HepG2 (cell line): ENCODE measurements around the gene TPGS1. TPM values are rescaled to one million over a fixed set of nuclear protein-coding genes. Genes with fewer than 3 reads are reported as not detected.

Source experiments
- AGO1 ChIP-seq: fragments of 200-400 bp; formaldehyde crosslinking; IDR thresholded peaks from 2 replicates; pipeline ENCODE4 v1.6.1; 2017; ENCODE audit warnings: mild to moderate bottlenecking, low read depth, low read length, moderate library complexity; ENCODE audit not compliant: poor library complexity, severe bottlenecking
- ETV6 ChIP-seq: sonication (generic); formaldehyde crosslinking; conservative IDR thresholded peaks from 2 replicates; pipeline ENCODE4 v1.4.0; 2020; ENCODE audit warnings: missing genetic modification reagents
- GFI1 ChIP-seq: sonication (generic); formaldehyde crosslinking; IDR thresholded peaks from 2 replicates; pipeline ENCODE4 v1.5.0; 2020; ENCODE audit warnings: missing genetic modification reagents, mild to moderate bottlenecking, borderline replicate concordance
- MTF1 ChIP-seq: sonication (generic); formaldehyde crosslinking; IDR thresholded peaks from 2 replicates; pipeline ENCODE4 v1.5.0; 2020; ENCODE audit warnings: missing genetic modification reagents
- NFE2 ChIP-seq: sonication (generic); formaldehyde crosslinking; IDR thresholded peaks from 2 replicates; pipeline ENCODE4 v1.4.0; 2020; ENCODE audit warnings: missing genetic modification reagents
- PITX1 ChIP-seq: sonication (generic); formaldehyde crosslinking; IDR thresholded peaks from 2 replicates; pipeline ENCODE4 v1.5.1; 2020; ENCODE audit warnings: mild to moderate bottlenecking, missing genetic modification reagents
- SIN3A ChIP-seq: IDR thresholded peaks from 2 replicates; pipeline ENCODE4 v1.6.1; 2011; ENCODE audit warnings: low read depth, mild to moderate bottlenecking, control low read depth, low read length, borderline replicate concordance
- SNRNP70 ChIP-seq: fragments of 200-400 bp; formaldehyde crosslinking; IDR thresholded peaks from 2 replicates; pipeline ENCODE4 v1.6.1; 2017; ENCODE audit warnings: mild to moderate bottlenecking, low read depth, low read length, moderate library complexity
- SP2 ChIP-seq: sonication (generic); formaldehyde crosslinking; IDR thresholded peaks from 2 replicates; pipeline ENCODE4 v1.5.1; 2020; ENCODE audit warnings: mild to moderate bottlenecking, missing genetic modification reagents
- SRSF1 ChIP-seq: fragments of 200-400 bp; formaldehyde crosslinking; optimal IDR thresholded peaks from 2 replicates; pipeline ENCODE3; 2017; ENCODE audit warnings: mild to moderate bottlenecking, low read depth, low read length, moderate library complexity
- ZBTB1 ChIP-seq: sonication (generic); formaldehyde crosslinking; IDR thresholded peaks from 2 replicates; pipeline ENCODE4 v1.4.0; 2020; ENCODE audit warnings: missing genetic modification reagents, borderline replicate concordance
- ZNF143 ChIP-seq: sonication (generic); formaldehyde crosslinking; IDR thresholded peaks from 2 replicates; pipeline ENCODE4 v1.4.0; 2020; ENCODE audit warnings: missing genetic modification reagents
- ZNF326 ChIP-seq: sonication (generic); formaldehyde crosslinking; IDR thresholded peaks from 2 replicates; pipeline ENCODE4 v1.4.0; 2020; ENCODE audit warnings: missing genetic modification reagents, borderline replicate concordance
- ZNF484 ChIP-seq: sonication (generic); formaldehyde crosslinking; IDR thresholded peaks from 2 replicates; pipeline ENCODE4 v1.5.1; 2020; ENCODE audit warnings: mild to moderate bottlenecking, low read depth, missing genetic modification reagents, borderline replicate concordance
- ZNF644 ChIP-seq: IDR thresholded peaks from 2 replicates; pipeline ENCODE4 v1.6.1; 2016; ENCODE audit warnings: low read depth
- ZNF660 ChIP-seq: sonication (generic); formaldehyde crosslinking; IDR thresholded peaks from 2 replicates; pipeline ENCODE4 v1.5.1; 2020; ENCODE audit warnings: mild to moderate bottlenecking, low read depth, missing genetic modification reagents, borderline replicate concordance
- ZNF775 ChIP-seq: sonication (generic); formaldehyde crosslinking; IDR thresholded peaks from 2 replicates; pipeline ENCODE4 v1.4.0; 2020; ENCODE audit warnings: missing genetic modification reagents, mild to moderate bottlenecking, moderate library complexity, borderline replicate concordance
- ZNF792 ChIP-seq: IDR thresholded peaks from 2 replicates; pipeline ENCODE4 v1.6.1; 2016
- ZNF879 ChIP-seq: sonication (generic); formaldehyde crosslinking; IDR thresholded peaks from 2 replicates; pipeline ENCODE4 v1.8.1; 2023; ENCODE audit warnings: missing genetic modification reagents
- polyA plus RNA-seq, 8 experiments: library from polyadenylated mRNA; depleted of rRNA in 3 of 8; stranded (reverse) in 7 of 8; unstranded in 1 of 8; fragments of >200 nt; fragmentation: Illumina TruSeq in 4 of 8; extraction: Trizol in 4 of 8; gene quantifications; 2 replicates each; pipeline versions ENCODE4 v1.2.1 to v1.2.3, GENCODE V29; 2011 to 2016; ENCODE audit warnings: low read depth in 4 of 8, missing spikeins in 1 of 8, mixed read lengths in 1 of 8; ENCODE audit not compliant: insufficient read depth in 1 of 8
- total RNA-seq, 5 experiments: library from RNA; depleted of rRNA; stranded (reverse); fragments of >200 nt; fragmentation: Illumina TruSeq; extraction: Trizol; gene quantifications; 2 replicates each; pipeline ENCODE4 v1.2.3, GENCODE V29; 2016; ENCODE audit warnings: low read depth in 1 of 5
- TF ChIP-seq, protein P1 (sequence below): sonication (generic); formaldehyde crosslinking; IDR thresholded peaks from 2 replicates; pipeline ENCODE4 v1.4.0; 2020; ENCODE audit warnings: mild to moderate bottlenecking, missing genetic modification reagents
- TF ChIP-seq, protein P2 (sequence below): sonication (generic); formaldehyde crosslinking; IDR thresholded peaks from 2 replicates; pipeline ENCODE4; 2020; ENCODE audit warnings: missing genetic modification reagents, mild to moderate bottlenecking, borderline replicate concordance
- TF ChIP-seq, protein P3 (sequence below): sonication (generic); formaldehyde crosslinking; IDR thresholded peaks from 2 replicates; pipeline ENCODE4 v1.5.1; 2020; ENCODE audit warnings: missing genetic modification reagents, mild to moderate bottlenecking, borderline replicate concordance
- TF ChIP-seq, protein P4 (sequence below): sonication (generic); formaldehyde crosslinking; IDR thresholded peaks from 2 replicates; pipeline ENCODE4 v1.5.0; 2020; ENCODE audit warnings: missing genetic modification reagents, mild to moderate bottlenecking, borderline replicate concordance
- TF ChIP-seq, protein P5 (sequence below): sonication (generic); formaldehyde crosslinking; IDR thresholded peaks from 2 replicates; pipeline ENCODE4 v1.8.1; 2023; ENCODE audit warnings: mild to moderate bottlenecking, missing genetic modification reagents, borderline replicate concordance

The TPGS1 gene
- total and polyA plus RNA-seq, 2 of the 13 experiments (the other 11 are each of a cell fraction or from before 2014, with no cell fraction given), result 1.1 to 6.2 TPM

DNA sequence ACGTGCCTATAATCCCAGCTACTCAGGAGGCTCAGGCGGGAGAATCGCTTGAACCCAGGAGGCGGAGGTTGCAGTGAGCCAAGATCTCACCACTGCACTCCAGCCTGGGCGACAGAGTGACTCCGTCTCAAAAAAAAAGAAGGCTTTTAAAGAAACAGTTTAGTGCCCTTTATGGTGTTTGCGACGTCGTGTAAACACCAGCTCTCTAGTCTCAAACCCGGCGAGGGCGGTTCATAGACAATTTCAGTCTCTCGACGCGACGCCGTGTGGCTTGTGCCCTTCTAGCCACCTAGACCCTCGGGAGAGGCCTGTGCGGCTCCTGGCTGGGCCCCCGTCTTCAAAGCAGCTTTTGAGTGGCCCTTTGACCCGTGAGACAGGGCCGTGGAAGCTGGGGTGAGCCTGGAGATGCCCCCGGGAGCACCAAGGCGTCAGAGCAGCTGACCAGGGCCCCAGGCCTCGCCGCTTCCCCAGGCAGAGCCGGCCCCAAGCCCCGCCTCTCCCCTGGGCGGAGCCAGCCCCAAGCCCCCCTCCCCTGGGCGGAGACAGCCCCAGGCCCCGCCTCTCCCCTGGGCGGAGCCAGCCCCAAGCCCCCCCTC is 16.1 kb upstream of the TPGS1 start (continued):
- TF ChIP-seq, protein P1, sequence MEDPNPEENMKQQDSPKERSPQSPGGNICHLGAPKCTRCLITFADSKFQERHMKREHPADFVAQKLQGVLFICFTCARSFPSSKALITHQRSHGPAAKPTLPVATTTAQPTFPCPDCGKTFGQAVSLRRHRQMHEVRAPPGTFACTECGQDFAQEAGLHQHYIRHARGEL, result no peak
- TF ChIP-seq AGO1 (no peak), SP2 (no peak), ZNF644 (no peak), ZNF484 (CRISPR knock-in tag) (no peak), ZNF879 (CRISPR knock-in tag) (no peak), GFI1 (CRISPR knock-in tag) (0 out of 2 replicates have a peak, but pooled peaks have one; percentile 22), ZNF326 (CRISPR knock-in tag) (no peak), SNRNP70 (no peak), ZNF143 (CRISPR knock-in tag) (no peak), MTF1 (CRISPR knock-in tag) (no peak), ZNF792 (CRISPR knock-in tag) (no peak), ZNF775 (no peak), ZNF660 (CRISPR knock-in tag) (no peak), PITX1 (CRISPR knock-in tag) (no peak), SIN3A (no peak), ZBTB1 (CRISPR knock-in tag) (no peak), NFE2 (CRISPR knock-in tag) (no peak), SRSF1 (no peak), ETV6 (CRISPR knock-in tag) (no peak)
- TF ChIP-seq, protein P2, sequence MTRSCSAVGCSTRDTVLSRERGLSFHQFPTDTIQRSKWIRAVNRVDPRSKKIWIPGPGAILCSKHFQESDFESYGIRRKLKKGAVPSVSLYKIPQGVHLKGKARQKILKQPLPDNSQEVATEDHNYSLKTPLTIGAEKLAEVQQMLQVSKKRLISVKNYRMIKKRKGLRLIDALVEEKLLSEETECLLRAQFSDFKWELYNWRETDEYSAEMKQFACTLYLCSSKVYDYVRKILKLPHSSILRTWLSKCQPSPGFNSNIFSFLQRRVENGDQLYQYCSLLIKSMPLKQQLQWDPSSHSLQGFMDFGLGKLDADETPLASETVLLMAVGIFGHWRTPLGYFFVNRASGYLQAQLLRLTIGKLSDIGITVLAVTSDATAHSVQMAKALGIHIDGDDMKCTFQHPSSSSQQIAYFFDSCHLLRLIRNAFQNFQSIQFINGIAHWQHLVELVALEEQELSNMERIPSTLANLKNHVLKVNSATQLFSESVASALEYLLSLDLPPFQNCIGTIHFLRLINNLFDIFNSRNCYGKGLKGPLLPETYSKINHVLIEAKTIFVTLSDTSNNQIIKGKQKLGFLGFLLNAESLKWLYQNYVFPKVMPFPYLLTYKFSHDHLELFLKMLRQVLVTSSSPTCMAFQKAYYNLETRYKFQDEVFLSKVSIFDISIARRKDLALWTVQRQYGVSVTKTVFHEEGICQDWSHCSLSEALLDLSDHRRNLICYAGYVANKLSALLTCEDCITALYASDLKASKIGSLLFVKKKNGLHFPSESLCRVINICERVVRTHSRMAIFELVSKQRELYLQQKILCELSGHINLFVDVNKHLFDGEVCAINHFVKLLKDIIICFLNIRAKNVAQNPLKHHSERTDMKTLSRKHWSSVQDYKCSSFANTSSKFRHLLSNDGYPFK (CRISPR knock-in tag), result no peak
- TF ChIP-seq, protein P3, sequence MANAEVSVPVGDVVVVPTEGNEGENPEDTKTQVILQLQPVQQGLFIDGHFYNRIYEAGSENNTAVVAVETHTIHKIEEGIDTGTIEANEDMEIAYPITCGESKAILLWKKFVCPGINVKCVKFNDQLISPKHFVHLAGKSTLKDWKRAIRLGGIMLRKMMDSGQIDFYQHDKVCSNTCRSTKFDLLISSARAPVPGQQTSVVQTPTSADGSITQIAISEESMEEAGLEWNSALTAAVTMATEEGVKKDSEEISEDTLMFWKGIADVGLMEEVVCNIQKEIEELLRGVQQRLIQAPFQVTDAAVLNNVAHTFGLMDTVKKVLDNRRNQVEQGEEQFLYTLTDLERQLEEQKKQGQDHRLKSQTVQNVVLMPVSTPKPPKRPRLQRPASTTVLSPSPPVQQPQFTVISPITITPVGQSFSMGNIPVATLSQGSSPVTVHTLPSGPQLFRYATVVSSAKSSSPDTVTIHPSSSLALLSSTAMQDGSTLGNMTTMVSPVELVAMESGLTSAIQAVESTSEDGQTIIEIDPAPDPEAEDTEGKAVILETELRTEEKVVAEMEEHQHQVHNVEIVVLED, result no peak
- TF ChIP-seq, protein P4, sequence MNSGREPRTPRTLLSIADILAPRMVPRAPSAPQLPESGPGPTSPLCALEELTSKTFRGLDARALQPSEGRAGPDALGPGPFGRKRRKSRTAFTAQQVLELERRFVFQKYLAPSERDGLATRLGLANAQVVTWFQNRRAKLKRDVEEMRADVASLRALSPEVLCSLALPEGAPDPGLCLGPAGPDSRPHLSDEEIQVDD, result no peak
- TF ChIP-seq, protein P5, sequence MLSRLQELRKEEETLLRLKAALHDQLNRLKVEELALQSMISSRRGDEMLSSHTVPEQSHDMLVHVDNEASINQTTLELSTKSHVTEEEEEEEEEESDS (CRISPR knock-in tag), result 0 out of 2 replicates have a peak, but pooled peaks have one; percentile 39
